Measurements from ENCODE around the gene NFAT5. TPM values are rescaled to one million over a fixed set of nuclear protein-coding genes. Genes with fewer than 3 reads are reported as not detected.
"Not testable (repeated sequence)": the region's sequence is repeated elsewhere in the genome, so short reads cannot be mapped to it uniquely, and the experiment has no call there.

NFAT5 gene
- total RNA-seq, 1 experiment from 2014 or later, result 7.0 TPM

DNA sequence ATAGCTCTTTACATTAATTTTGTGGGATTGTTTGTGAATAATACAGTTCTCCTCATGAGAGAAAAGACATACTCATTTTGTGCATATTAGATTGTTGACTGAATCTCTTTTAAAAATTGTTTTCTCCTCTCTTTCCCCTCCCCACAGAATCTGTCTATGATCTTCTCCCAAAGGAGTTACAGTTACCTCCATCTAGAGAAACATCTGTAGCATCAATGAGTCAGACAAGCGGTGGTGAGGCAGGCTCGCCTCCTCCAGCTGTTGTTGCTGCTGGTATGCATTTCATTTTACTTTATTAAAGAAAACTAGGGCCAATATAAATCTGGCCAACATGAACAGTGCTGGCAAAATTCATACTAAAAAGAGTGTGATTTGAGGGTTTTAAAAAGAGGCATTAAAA is 60.5 kb downstream of the NFAT5 start:
- no peaks in the 10 kb centered on the region for H3K27me3 ChIP-seq (ENCODE audit: control insufficient read depth, insufficient read depth, low read length)
- H3K4me3 ChIP-seq (ENCODE audit: insufficient read depth, low read depth, low read length), result no peak overlapping the region
- H3K36me3 ChIP-seq (replicated peaks; ENCODE audit: control insufficient read depth, insufficient read depth, low read length), result no peaks in the 10 kb centered on the region
- no peak for DNase-seq

DNA sequence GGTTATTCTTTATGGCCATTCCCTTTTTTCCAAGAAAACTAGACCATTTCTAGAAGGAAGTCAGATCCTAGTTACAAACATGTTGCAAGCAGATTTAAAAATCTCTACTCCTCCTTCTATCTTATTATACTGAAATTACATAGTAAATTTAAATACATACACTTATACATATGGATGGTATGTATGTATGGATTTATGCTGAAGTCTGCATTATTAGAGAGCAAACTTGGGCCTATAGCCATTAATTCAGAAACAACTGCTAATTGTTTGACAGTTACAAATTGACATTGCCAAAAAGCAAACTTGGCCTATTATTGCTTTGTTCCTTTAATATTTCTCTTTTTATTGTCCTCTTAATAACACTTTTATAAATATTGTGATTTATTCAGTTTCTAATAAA is 67.1 kb downstream of the NFAT5 start:
- no peak for DNase-seq
- H3K36me3 ChIP-seq (replicated peaks; ENCODE audit: control insufficient read depth, insufficient read depth, low read length), result peaks cover 4% of the 10 kb centered on the region; the same call in 1 of the 2 replicates
- H3K4me3 ChIP-seq (ENCODE audit: insufficient read depth, low read depth, low read length), result no peak overlapping the region
- no peaks in the 10 kb centered on the region for H3K27me3 ChIP-seq (ENCODE audit: control insufficient read depth, insufficient read depth, low read length)

DNA sequence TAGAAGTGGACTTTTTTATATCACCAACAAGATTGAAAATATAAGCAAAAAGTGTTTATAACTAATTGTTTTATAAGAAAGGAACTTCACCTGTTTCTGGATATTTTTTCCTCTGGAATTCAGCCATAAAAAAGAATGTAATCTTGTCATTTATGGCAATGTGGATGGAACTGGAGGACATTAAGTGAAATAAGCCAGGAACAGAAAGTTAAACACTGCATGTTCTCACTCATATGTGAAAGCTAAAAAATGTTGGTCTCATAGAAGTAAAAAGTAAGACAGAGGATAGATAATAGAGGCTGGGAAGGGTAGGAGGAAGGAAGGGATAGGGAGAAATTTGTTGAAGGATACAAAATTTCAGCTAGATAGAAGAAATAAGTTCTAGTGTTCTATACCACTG is 67.6 kb downstream of the NFAT5 start:
- Histone ChIP-seq H3K27me3 (ENCODE audit: control insufficient read depth, insufficient read depth, low read length) (no peaks in the 10 kb centered on the region), H3K4me3 (ENCODE audit: insufficient read depth, low read depth, low read length) (no peak overlapping the region), H3K36me3 (replicated peaks; ENCODE audit: control insufficient read depth, insufficient read depth, low read length) (peaks cover 4% of the 10 kb centered on the region; the same call in 1 of the 2 replicates)
- no peak for DNase-seq

DNA sequence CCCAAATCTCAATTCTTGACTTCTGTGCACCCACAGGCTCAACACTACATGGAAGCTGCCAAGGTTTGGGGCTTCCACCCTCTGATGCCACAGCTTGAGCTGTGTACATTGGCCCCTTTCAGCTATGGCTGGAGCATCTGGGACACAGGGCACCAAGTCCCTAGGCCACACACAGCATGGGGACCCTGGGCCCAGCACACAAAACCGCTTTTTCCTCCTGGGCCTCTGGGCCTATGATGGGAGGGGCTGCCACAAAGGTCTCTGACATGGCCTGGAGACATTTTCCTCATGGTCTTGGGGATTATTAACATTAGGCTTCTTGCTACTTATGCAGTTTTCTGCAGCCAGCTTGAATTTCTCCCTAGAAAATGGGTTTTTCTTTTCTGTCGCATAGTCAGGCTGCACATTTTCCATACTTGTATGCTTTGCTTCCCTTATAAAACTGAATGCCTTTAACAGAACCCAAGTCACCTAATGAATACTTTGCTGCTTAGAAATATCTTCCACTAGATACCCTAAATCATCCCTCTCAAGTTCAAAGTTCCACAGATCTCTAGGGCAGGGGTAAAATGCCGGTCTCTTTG is 70.9 kb downstream of the NFAT5 start:
- not testable (repeated sequence) for H3K27me3 ChIP-seq (ENCODE audit: control insufficient read depth, insufficient read depth, low read length); H3K4me3 ChIP-seq (ENCODE audit: insufficient read depth, low read depth, low read length); DNase-seq; H3K36me3 ChIP-seq (replicated peaks; ENCODE audit: control insufficient read depth, insufficient read depth, low read length)

DNA sequence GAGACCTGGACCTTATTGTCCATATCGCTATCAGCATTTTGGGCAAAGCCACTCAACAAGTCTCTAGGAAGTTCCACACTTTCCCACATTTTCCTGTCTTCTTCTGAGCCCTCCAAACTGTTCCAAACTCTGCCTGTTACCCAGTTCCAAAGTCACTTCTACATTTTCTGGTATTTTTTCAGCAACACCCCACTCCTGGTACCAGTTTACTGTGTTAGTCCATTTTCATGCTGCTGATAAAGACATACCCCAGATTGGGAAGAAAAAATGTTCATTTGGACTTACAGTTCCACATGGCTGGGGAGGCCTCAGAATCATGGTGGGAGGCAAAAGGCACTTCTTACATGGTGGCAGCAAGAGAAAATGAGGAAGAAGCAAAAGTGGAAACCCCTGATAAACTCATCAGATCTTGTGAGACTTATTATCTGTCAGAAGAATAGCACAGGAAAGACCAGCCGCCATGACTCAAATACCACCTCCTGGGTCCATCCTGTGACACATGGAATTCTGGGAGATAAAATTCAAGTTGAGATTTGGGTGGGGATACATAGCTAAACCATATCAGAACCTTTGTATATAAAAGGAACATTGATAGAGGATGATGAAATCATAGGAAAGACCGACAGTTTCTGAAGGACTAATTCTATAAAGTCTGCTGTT is 71.6 kb downstream of the NFAT5 start:
- DNase-seq; H3K36me3 ChIP-seq (replicated peaks; ENCODE audit: control insufficient read depth, insufficient read depth, low read length); H3K27me3 ChIP-seq (ENCODE audit: control insufficient read depth, insufficient read depth, low read length); H3K4me3 ChIP-seq (ENCODE audit: insufficient read depth, low read depth, low read length): not testable (repeated sequence)

DNA sequence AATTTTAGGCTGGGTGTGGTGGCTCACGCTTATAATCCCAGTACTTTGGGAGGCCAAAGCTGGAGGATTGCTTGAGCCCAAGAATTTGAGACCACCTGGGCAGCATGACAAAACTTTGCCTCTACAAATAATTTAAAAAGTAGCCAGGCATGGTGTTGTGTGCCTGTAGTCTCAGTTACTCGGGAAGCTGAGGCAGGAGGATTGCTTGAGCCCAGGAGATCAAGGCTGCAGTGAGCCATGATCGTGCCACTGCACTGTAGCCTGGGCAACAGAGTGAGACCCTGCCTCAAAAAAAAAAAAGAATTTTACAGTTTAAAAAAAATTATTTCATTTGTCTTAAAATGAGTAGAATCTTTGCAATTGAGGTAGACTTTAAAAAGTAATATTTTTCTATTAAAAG is 78.2 kb downstream of the NFAT5 start:
- H3K4me3 ChIP-seq (ENCODE audit: insufficient read depth, low read depth, low read length); H3K36me3 ChIP-seq (replicated peaks; ENCODE audit: control insufficient read depth, insufficient read depth, low read length); DNase-seq; H3K27me3 ChIP-seq (ENCODE audit: control insufficient read depth, insufficient read depth, low read length): not testable (repeated sequence)

DNA sequence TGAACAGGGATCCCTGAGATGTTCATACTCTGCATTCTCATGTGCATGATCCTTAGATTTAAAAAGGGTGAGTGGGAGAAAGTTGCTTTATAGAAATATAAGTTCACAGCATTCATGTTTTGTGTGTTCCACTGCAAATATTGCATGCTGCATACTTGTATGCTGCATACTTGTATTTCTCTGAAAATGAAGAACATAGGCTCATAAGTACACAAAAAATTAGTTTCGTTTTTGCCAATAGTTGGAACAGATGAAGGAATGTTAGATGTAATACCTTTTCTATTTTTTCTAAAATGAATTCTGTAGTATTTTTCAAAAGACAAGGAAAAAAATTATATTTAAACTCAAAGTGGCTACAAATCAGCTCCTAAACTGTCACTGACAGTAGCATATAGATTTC is 79.0 kb downstream of the NFAT5 start:
- Histone ChIP-seq H3K27me3 (ENCODE audit: control insufficient read depth, insufficient read depth, low read length) (no peaks in the 10 kb centered on the region), H3K4me3 (ENCODE audit: insufficient read depth, low read depth, low read length) (no peak overlapping the region), H3K36me3 (replicated peaks; ENCODE audit: control insufficient read depth, insufficient read depth, low read length) (peaks cover 6% of the 10 kb centered on the region)
- DNase-seq, result no peak

DNA sequence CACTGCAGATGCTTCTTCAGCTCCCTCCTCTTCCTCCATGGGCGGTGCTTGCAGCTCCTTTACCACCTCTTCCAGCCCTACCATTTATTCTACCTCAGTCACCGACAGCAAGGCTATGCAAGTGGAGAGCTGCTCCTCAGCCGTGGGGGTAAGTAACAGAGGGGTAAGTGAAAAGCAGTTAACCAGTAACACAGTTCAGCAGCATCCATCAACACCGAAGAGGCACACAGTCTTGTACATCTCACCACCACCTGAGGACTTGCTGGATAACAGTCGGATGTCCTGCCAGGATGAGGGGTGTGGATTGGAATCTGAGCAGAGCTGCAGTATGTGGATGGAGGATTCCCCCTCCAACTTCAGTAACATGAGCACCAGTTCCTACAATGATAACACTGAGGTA is 81.3 kb downstream of the NFAT5 start:
- H3K36me3 ChIP-seq (replicated peaks; ENCODE audit: control insufficient read depth, insufficient read depth, low read length), result peaks cover 6% of the 10 kb centered on the region
- DNase-seq, result no peak
- no peak overlapping the region for H3K4me3 ChIP-seq (ENCODE audit: insufficient read depth, low read depth, low read length)

DNA sequence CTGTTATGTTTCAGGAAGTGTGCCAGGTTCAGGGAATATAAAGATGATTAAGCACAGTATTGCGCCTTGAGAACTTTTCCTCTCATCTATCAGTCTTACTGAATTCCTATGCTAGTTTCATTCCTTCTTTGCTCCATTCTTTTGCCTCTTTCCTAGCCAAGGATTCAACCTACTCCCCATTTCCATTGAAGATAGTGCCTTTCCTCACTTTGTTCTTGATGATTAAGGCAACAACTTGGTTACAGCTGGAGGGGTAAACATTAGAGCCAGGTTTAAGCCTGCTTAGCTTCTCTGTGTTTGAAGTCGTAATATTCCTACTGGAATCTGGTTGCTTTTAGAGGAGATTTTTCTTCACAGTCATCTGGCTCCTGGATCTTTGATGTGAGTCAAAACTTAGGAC is 85.5 kb downstream of the NFAT5 start:
- DNase-seq, result no peak
- Histone ChIP-seq H3K36me3 (replicated peaks; ENCODE audit: control insufficient read depth, insufficient read depth, low read length) (peaks cover 8% of the 10 kb centered on the region), H3K27me3 (ENCODE audit: control insufficient read depth, insufficient read depth, low read length) (no peaks in the 10 kb centered on the region), H3K4me3 (ENCODE audit: insufficient read depth, low read depth, low read length) (no peak overlapping the region)

More for the DNA sequence above, 81.3 kb downstream of the NFAT5 start:
- no peaks in the 10 kb centered on the region for H3K27me3 ChIP-seq (ENCODE audit: control insufficient read depth, insufficient read depth, low read length)

DNA sequence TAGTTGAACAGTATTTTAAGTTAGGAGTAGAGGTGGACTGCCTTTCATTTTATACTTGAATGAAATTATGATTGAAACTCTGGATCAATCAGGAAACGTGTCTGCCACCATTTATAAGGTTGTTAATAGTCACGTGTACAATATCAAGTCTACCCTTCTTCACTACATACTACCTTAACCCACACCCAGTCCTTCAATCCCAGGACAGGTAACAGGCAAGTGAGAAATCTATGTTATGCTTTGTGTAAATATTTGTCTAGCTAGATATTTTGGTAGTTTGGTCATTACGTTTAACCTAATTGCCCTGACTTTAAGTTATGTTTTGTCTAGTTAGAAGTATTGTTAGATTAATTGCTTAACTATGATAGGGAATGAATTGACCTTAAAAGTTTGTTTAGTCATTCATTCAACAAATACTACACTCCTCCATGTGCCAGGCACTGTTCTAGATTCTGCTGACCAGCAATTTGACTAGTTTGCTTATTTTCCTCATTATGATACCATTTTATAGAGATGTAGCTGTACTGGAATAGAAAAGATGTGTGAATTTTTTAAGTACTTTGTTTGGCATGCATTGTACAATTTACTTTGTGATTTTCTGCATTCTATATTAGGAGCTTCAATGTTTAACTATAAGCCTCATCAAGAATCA is 88.6 kb downstream of the NFAT5 start:
- no peak overlapping the region for H3K4me3 ChIP-seq (ENCODE audit: insufficient read depth, low read depth, low read length)
- H3K36me3 ChIP-seq (replicated peaks; ENCODE audit: control insufficient read depth, insufficient read depth, low read length), result peaks cover 2% of the 10 kb centered on the region; the same call in 1 of the 2 replicates
- DNase-seq, result no peak
- no peaks in the 10 kb centered on the region for H3K27me3 ChIP-seq (ENCODE audit: control insufficient read depth, insufficient read depth, low read length)

DNA sequence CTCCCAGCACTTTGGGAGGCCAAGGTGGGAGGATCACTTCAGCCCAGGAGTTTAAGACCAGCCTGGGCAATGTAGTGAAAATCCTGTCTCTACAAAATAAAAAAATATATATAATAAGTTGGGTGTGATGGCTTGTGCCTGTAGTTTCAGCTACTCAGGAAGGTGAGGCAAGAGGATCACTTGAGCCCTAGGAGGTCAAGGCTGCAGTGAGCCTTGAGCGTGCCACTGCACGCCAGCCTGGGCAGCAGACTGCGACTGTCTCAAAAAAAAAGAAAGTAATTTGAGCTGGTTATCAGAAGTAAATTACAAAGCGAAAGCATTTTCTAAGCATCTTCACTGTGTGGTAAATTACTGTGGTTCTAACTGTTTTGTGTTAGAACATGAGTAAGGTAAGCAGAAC is 94.4 kb downstream of the NFAT5 start:
- peaks cover 2% of the 10 kb centered on the region; the same call in 1 of the 2 replicates for H3K36me3 ChIP-seq (replicated peaks; ENCODE audit: control insufficient read depth, insufficient read depth, low read length)
- H3K27me3 ChIP-seq (ENCODE audit: control insufficient read depth, insufficient read depth, low read length), result no peaks in the 10 kb centered on the region
- DNase-seq, result no peak
- H3K4me3 ChIP-seq (ENCODE audit: insufficient read depth, low read depth, low read length), result no peak overlapping the region

DNA sequence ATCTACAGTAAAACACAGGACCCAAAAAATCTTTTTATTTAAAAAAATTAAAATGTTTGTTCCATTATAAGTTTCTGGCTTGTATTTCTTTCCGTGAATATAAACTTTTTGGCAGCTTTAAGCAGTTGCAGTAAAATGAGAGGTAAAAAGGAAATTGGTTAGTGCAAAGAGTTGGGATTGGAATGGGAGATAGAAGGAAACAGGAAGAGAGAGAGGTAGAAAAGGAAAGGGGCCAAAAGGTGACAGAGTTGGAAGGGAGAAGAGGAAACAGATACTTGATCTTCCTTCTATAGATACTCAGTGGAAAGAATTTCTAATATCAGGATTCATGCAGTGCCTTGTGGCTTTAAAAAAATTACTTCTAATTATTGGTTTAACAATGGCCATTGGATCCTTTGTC is 97.1 kb downstream of the NFAT5 start:
- no peak for DNase-seq
- no peaks in the 10 kb centered on the region for H3K27me3 ChIP-seq (ENCODE audit: control insufficient read depth, insufficient read depth, low read length)
- H3K36me3 ChIP-seq (replicated peaks; ENCODE audit: control insufficient read depth, insufficient read depth, low read length), result peaks cover 2% of the 10 kb centered on the region; the same call in 1 of the 2 replicates

DNA sequence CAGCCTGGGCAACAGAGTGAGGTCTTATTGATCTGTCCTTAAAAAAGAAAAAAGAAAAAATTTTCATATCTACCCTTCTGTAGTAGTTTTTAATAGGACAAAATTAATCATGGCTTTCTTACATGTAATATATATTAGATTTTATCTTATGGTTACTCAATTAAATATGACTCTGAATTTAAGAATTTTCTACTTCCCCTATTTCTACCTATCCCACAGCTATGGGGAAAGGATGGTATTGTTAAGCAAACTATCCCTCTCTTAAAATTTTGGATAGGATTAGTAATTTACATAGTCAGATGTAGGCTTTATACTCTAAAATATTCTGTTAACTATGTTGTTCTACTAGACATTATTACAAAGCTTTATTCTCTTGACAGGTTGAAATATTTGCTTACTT is 98.1 kb downstream of the NFAT5 start:
- Histone ChIP-seq H3K27me3 (ENCODE audit: control insufficient read depth, insufficient read depth, low read length) (no peaks in the 10 kb centered on the region), H3K36me3 (replicated peaks; ENCODE audit: control insufficient read depth, insufficient read depth, low read length) (peaks cover 2% of the 10 kb centered on the region; the same call in 1 of the 2 replicates), H3K4me3 (ENCODE audit: insufficient read depth, low read depth, low read length) (no peak overlapping the region)
- DNase-seq, result no peak

More for the DNA sequence above, 97.1 kb downstream of the NFAT5 start:
- H3K4me3 ChIP-seq (ENCODE audit: insufficient read depth, low read depth, low read length), result no peak overlapping the region

DNA sequence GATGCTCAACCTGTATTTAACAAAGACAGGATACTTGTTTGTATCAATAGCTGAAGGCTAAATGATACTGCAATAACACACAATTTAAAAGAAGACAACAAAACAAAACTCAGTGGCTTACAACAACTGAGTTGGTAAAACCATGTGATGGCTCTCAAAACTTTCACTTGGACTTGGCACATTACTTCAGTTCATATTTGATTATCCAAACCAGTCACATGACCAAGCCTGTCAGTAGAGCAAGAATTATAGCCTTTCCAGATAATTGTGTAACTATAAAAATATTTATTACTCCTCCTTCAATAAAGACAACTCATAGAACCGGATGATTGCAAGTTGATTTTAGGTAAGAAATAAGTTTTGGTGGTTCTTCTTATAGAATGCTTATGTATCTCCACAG is 103.8 kb downstream of the NFAT5 start:
- H3K36me3 ChIP-seq (replicated peaks; ENCODE audit: control insufficient read depth, insufficient read depth, low read length), result peaks cover 4% of the 10 kb centered on the region
- no peak overlapping the region for H3K4me3 ChIP-seq (ENCODE audit: insufficient read depth, low read depth, low read length)
- no peaks in the 10 kb centered on the region for H3K27me3 ChIP-seq (ENCODE audit: control insufficient read depth, insufficient read depth, low read length)
- DNase-seq, result no peak

DNA sequence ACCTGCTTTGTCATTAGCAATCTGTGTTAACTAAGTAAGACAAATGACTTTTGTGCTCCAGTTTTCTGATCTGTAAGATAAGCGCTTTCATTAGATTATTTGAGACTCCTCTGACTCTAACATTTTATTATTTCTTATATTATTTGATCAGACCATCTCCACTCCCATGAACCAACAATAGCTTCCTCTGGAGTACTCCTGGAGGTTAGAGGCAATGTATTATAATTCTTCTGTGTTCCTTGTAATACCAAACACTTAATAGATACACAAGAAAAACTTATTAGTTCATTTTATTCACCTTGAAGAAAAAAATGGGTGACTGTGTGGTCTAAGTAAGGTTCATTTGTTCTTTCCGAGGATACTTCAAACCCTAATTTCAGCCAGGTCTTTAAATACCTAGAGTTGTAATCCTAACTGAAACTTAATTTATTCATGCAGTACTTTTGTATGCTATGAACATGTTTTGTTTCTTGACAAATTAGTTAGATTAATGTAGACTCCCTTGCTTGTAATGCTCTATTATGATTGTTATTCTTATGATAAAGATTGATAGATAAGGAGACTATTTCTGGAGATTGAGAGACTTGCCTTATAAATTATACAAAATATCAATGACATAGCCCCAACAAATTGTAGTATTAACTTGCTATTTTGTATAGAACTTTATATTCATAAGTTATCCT is 106.7 kb downstream of the NFAT5 start:
- Histone ChIP-seq H3K4me3 (ENCODE audit: insufficient read depth, low read depth, low read length) (no peak overlapping the region), H3K36me3 (replicated peaks; ENCODE audit: control insufficient read depth, insufficient read depth, low read length) (peaks cover 4% of the 10 kb centered on the region), H3K27me3 (ENCODE audit: control insufficient read depth, insufficient read depth, low read length) (no peaks in the 10 kb centered on the region)
- no peak for DNase-seq
